Measurements from ENCODE around the gene DBNDD1. TPM values are rescaled to one million over a fixed set of nuclear protein-coding genes. Genes with fewer than 3 reads are reported as not detected.
A peak's percentile ranks its signal among the peaks of the same experiment; 100 is the strongest.

The DBNDD1 gene
- total RNA-seq, 1 experiment from 2014 or later = 24.6 TPM

GRCh38 chr16:89981414-89981813, 37.8 kb downstream of the DBNDD1 start:
- Histone ChIP-seq H3K27ac (ENCODE audit: low read depth, low read length, poor library complexity, severe bottlenecking) (no peak overlapping the region), H3K9me3 (ENCODE audit: low read depth, low read length, poor library complexity, severe bottlenecking) (no peaks in the 10 kb centered on the region), H3K36me3 (ENCODE audit: insufficient read depth, low read length, poor library complexity, severe bottlenecking) (peaks cover 78% of the 10 kb centered on the region), H3K4me1 (ENCODE audit: insufficient read depth, low read length, poor library complexity, severe bottlenecking) (no peaks in the 10 kb centered on the region), H3K27me3 (replicated peaks; ENCODE audit: insufficient read depth, low read depth, low read length, poor library complexity) (no peaks in the 10 kb centered on the region), H3K4me3 (ENCODE audit: low read depth, low read length, poor library complexity, severe bottlenecking) (no peak overlapping the region)
- TF ChIP-seq EZH2 (IDR thresholded peaks at IDR 0.05; ENCODE audit: borderline replicate concordance, low read depth, low read length, poor library complexity, severe bottlenecking) = no peak
- TF ChIP-seq CTCF (conservative IDR thresholded peaks at IDR 0.05; ENCODE audit: low read depth, low read length) = no peak
- ChIA-PET CTCF (no interaction called here), POLR2A (ENCODE audit: low non-redundant PET) (interaction anchor here (0.6 kb wide), 1 partner anchor 248 kb away, joined by 3 read pairs; no protein-coding TSS in a partner anchor)
- no TSS peak for BruUV-seq (replicated peaks)
- intact Hi-C loops (cut with micrococcal nuclease; ENCODE audit: unreplicated experiment) = no loop called here
- DNase-seq (ENCODE audit: low spot score) = no peak

- peaks cover 18% of the 10 kb centered on the region for H3K4me1 ChIP-seq (ENCODE audit: insufficient read depth, low read length, poor library complexity, severe bottlenecking)
- H3K27me3 ChIP-seq (replicated peaks; ENCODE audit: insufficient read depth, low read depth, low read length, poor library complexity) = no peaks in the 10 kb centered on the region
- no peak overlapping the region for H3K4me3 ChIP-seq (ENCODE audit: low read depth, low read length, poor library complexity, severe bottlenecking)
- no peak for DNase-seq (ENCODE audit: low spot score)
- POLR2A ChIA-PET (ENCODE audit: low non-redundant PET) = no interaction called here
- H3K9me3 ChIP-seq (ENCODE audit: low read depth, low read length, poor library complexity, severe bottlenecking) = no peaks in the 10 kb centered on the region
- TSS peak; percentile 16 for BruUV-seq (replicated peaks)
- peaks cover 23% of the 10 kb centered on the region for H3K36me3 ChIP-seq (ENCODE audit: insufficient read depth, low read length, poor library complexity, severe bottlenecking)
- TF ChIP-seq CTCF (conservative IDR thresholded peaks at IDR 0.05; ENCODE audit: low read depth, low read length) (no peak), EZH2 (IDR thresholded peaks at IDR 0.05; ENCODE audit: borderline replicate concordance, low read depth, low read length, poor library complexity, severe bottlenecking) (no peak)
- intact Hi-C loops (cut with micrococcal nuclease; ENCODE audit: unreplicated experiment) = no loop called here
- CTCF ChIA-PET = no interaction called here
- H3K27ac ChIP-seq (ENCODE audit: low read depth, low read length, poor library complexity, severe bottlenecking) = no peak overlapping the region
Observed at GRCh38 chr16:89974870-89975269, 44.4 kb downstream of the DBNDD1 start.

- H3K36me3 ChIP-seq (ENCODE audit: insufficient read depth, low read length, poor library complexity, severe bottlenecking) = peaks cover 17% of the 10 kb centered on the region
- H3K27me3 ChIP-seq (replicated peaks; ENCODE audit: insufficient read depth, low read depth, low read length, poor library complexity) = no peaks in the 10 kb centered on the region
- H3K27ac ChIP-seq (ENCODE audit: low read depth, low read length, poor library complexity, severe bottlenecking) = peak overlapping the region; percentile 96
- TF ChIP-seq CTCF (conservative IDR thresholded peaks at IDR 0.05; ENCODE audit: low read depth, low read length) = no peak
- TF ChIP-seq EZH2 (IDR thresholded peaks at IDR 0.05; ENCODE audit: borderline replicate concordance, low read depth, low read length, poor library complexity, severe bottlenecking) = no peak
- intact Hi-C loops (cut with micrococcal nuclease; ENCODE audit: unreplicated experiment) = loop anchor here (2.0 kb wide), 1 partner anchor 49 kb away; no protein-coding TSS in a partner anchor
- ChIA-PET POLR2A (ENCODE audit: low non-redundant PET) (interaction anchor here (0.7 kb wide), 1 partner anchor 91 kb away, joined by 17 read pairs; no protein-coding TSS in a partner anchor), CTCF (no interaction called here)
- peaks cover 18% of the 10 kb centered on the region for H3K4me1 ChIP-seq (ENCODE audit: insufficient read depth, low read length, poor library complexity, severe bottlenecking)
- H3K9me3 ChIP-seq (ENCODE audit: low read depth, low read length, poor library complexity, severe bottlenecking) = no peaks in the 10 kb centered on the region
- no TSS peak for BruUV-seq (replicated peaks)
- no peak for DNase-seq (ENCODE audit: low spot score)
- H3K4me3 ChIP-seq (ENCODE audit: low read depth, low read length, poor library complexity, severe bottlenecking) = peak overlapping the region; percentile 100
Observed at GRCh38 chr16:89973654-89974335, 45.5 kb downstream of the DBNDD1 start.
